ENCODE data around the gene SLCO4A1. TPM values are rescaled to one million over a fixed set of nuclear protein-coding genes. Genes with fewer than 3 reads are reported as not detected.
A peak's percentile ranks its signal among the peaks of the same experiment; 100 is the strongest.

SLCO4A1 gene
- total and polyA plus RNA-seq, 12 donors = 0.39 to 27.0 (median 4.9) TPM

GRCh38 chr20:62618611-62619529 is 23.4 kb upstream of the SLCO4A1 start:
- no peaks in the 10 kb centered on the region for H3K36me3 ChIP-seq (replicated peaks in 1 of 2)
- no peak overlapping the region for H3K4me3 ChIP-seq
- TF ChIP-seq CTCF (IDR thresholded peaks at IDR 0.05) (no peak), POLR2A (IDR thresholded peaks at IDR 0.05) (no peak)
- WGBS, 4 donors = 55 to 74% (median 69%) methylated on average over 13 to 26 of the region's 26 CpGs
- H3K4me1 ChIP-seq (replicated peaks in 1 of 2) = peaks cover 13 to 33% of the 10 kb centered on the region in 2 donors
- intact Hi-C loops (cut with DNase I) = loop anchor here in 1 of 2 donors (5.0 to 10.0 kb wide), 2 partner anchors 117 to 224 kb away; no protein-coding TSS in a partner anchor
- H3K27me3 ChIP-seq = no peaks in the 10 kb centered on the region
- peak overlapping the region in 3 of 5 donors; percentile 26 to 81 (median 55) for H3K27ac ChIP-seq
- no peaks in the 10 kb centered on the region for H3K9me3 ChIP-seq (replicated peaks in 1 of 3)
- peak in 1 of 7 donors; percentile 20 for DNase-seq

- TF ChIP-seq CTCF (IDR thresholded peaks at IDR 0.05) = no peak
- no peak for TF ChIP-seq POLR2A (IDR thresholded peaks at IDR 0.05)
- Histone ChIP-seq H3K27me3 (no peaks in the 10 kb centered on the region), H3K27ac (no peak overlapping the region), H3K4me1 (replicated peaks in 1 of 2) (peaks cover 20 to 42% of the 10 kb centered on the region in 2 donors), H3K9me3 (replicated peaks in 1 of 3) (no peaks in the 10 kb centered on the region), H3K36me3 (replicated peaks in 1 of 2) (no peaks in the 10 kb centered on the region), H3K4me3 (no peak overlapping the region)
- intact Hi-C loops (cut with DNase I) = no loop called here
- 81 to 85% (median 83%) methylated on average over 12 to 13 of the region's 13 CpGs for WGBS, 4 donors
- DNase-seq = no peak
These were observed 21.7 kb upstream of the SLCO4A1 start for GRCh38 chr20:62620625-62621024.

- no peaks in the 10 kb centered on the region for H3K9me3 ChIP-seq (replicated peaks in 1 of 3)
- peaks cover 20 to 42% of the 10 kb centered on the region in 2 donors for H3K4me1 ChIP-seq (replicated peaks in 1 of 2)
- H3K4me3 ChIP-seq = no peak overlapping the region
- no peaks in the 10 kb centered on the region for H3K27me3 ChIP-seq
- H3K27ac ChIP-seq = peak overlapping the region in 1 of 5 donors; percentile 98
- H3K36me3 ChIP-seq (replicated peaks in 1 of 2) = no peaks in the 10 kb centered on the region
- no peak for TF ChIP-seq POLR2A (IDR thresholded peaks at IDR 0.05)
- no peak for TF ChIP-seq CTCF (IDR thresholded peaks at IDR 0.05)
- intact Hi-C loops (cut with DNase I) = no loop called here
- WGBS, 4 donors = 86 to 90% (median 87%) methylated on average over 19 to 34 of the region's 34 CpGs
- no peak for DNase-seq
These were observed 20.8 kb upstream of the SLCO4A1 start for GRCh38 chr20:62621251-62622110.

Measured in adrenal gland (tissue), 12 donors.